Activated CD8-positive, alpha-beta memory T cell treated with anti-CD3 and anti-CD28 coated beads, Interleukin-2, amount 50 U/mL, for 1 hour (primary cell): ENCODE results near the gene CAGE1.
A peak's percentile ranks its signal among the peaks of the same experiment; 100 is the strongest.
"Not testable (repeated sequence)": the region's sequence is repeated elsewhere in the genome, so short reads cannot be mapped to it uniquely, and the experiment has no call there.

ENCODE experiments used
- DNase-seq: peaks from one replicate; pipeline ENCODE4 v3.0.0-alpha.2; 2020; ENCODE audit errors: extremely low read depth

Gene CAGE1

DNA sequence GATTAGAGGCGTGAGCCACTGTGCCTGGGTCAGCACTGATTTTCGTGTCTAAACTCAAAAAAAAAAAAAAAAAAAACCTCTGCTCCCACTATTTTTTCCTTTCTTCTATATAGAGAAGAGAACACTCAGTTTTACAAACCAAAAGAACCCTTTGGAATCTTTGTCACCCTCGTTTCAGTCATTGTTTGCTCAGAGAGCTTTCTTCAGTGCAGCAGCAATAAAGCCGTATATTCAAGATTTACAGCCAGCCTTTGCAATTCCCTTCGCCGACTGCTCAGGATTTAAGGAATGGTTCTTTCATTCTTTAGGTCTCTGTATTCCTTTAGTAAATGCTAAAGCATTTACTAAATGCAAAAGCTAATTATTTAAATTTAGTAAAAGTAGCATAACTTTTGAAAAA, 20.2 kb upstream of the CAGE1 start:
- DNase-seq: no peak

DNA sequence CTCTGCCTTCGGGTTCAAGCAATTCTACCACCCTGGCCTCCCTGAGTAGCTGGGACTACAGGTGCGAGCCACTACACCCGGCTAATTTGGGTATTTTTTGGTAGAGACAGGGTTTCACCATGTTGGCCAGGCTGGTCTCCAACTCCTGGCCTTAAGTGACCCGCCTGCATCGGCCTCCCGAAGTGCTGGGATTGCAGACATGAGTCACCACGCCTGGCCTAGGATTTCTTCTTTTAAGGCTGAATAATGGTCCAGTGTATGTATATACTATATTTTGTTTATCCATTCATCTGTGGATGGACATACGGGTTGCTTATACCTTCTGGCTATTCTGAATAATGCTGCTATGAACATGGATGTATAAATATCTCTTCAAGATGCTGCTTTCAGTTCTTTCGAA, 17.2 kb upstream of the CAGE1 start:
- DNase-seq: no peak

DNA sequence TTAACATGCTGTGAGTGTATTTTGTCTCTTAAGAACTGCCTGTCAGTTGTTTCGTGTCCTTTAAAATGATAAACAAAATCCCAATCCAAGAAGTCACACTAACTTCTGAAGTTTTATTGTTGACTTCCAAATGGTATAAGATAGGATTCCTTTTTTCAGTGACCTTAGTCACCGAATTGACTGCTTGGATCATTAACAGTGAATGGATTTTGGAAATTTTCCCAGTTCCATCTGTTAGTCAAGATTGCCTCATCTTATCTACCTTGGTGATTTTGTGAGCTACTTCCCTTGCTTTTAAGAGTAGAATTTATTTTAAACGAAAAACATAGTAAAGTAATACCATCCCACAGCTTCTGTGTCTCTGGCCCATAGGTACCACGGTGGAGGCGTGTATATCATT, 15.0 kb upstream of the CAGE1 start:
- DNase-seq: no peak

DNA sequence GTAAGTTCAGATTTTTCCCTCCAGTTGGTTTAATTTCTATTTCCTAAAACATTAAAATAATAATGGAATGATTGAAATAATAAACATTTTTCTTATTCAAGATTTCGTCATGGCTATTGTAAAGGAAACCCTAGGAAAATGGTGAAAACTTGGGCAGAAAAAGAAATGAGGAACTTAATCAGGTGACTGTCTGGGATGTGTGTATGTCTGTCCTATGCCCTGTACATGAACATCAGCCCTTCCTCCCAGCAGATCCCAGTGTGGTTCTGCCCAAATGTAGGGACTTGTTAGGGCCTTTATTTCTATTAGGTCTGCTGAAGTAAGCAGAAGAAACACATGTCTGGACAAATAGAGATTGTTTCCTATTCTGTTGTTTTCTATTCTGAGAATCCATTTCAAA, 13.2 kb upstream of the CAGE1 start:
- no peak for DNase-seq

DNA sequence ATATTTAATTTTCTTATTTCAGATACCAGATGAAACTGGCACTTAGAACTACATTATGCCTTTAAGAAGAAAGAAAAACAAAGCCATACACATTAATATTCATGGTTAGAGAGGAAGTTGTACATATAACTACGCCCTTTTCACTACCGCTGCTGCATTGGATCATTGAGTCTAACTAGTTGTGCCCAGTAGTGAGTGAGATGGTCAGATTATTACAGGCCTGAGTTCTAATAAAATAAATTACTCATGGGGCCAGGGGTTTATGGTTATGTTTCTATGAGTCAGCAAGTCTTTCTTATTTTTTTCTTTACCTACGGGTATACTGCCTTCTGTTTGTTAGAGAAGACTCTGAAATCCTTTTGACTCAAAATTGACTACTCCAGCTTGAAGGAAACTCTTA, 11.5 kb upstream of the CAGE1 start:
- DNase-seq: no peak

DNA sequence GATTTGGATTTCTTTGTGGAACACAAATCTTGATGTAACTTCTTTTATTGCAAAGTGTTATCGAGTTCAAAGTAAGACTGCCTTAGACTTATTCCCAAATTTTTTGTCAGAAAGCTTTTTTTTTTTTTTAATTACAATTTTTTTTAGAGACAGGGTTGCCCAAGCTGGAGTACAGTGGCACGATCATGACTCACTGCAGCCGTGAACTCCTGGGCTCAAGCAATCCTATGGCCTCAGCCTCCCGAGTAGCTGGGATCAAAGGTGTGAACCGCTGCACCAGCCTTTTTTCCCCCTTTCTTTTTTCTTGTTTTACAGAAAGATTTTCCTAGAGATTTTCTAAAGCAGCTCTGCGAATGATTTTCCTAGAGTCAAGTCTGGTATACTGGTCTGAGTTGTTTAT, 2.9 kb upstream of the CAGE1 start:
- no peak for DNase-seq

DNA sequence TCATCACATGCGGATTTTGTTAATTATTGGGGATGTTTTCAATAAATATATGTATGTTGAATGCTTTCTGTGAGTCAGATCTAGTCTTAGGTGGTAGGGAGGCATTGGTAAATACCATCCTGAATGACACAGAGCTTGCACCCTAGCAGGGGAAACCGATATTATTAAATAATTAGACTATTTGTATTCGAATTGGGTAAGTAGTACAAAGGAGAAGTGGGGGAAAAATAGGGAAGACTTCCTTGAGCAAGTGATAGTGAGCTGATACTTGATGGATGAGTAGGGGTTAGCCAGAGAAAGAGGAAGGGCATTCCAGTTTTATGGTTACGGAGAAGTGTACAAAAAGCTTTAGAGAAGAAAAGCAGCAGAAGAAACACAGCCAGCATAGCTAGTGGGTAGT, 1.6 kb upstream of the CAGE1 start:
- DNase-seq: no peak

DNA sequence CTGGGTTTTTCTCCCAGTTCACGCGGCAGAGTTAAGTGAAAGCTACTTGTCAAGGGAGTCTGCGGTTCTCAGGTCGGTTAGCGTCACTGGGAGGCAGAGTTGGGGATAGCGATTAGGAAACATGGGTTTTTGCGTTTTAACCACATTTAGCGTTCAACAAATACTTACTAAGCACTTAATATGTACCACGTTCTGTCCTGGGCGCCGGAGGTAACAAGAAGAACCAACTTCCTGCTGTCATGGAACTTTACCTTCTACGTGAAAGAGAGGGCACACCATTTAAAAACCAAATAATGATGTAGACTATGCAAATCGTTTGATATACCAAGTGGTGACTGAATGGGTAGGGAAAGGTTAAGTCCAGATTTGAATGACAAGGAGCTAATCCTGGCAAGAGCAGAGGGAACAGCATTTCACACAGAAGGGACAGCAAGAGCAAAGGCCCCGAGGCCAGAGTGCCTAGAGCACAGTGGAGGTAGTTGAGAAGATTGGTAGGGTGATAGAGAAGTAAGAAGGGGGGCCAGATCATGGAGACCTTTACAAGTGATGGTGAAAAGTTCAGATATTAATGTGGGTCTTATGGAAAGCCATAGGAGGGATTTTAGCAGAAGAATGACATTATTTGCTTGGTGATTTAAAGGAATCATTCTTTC, 810 bp upstream of the CAGE1 start:
- peak; percentile 38 for DNase-seq

DNA sequence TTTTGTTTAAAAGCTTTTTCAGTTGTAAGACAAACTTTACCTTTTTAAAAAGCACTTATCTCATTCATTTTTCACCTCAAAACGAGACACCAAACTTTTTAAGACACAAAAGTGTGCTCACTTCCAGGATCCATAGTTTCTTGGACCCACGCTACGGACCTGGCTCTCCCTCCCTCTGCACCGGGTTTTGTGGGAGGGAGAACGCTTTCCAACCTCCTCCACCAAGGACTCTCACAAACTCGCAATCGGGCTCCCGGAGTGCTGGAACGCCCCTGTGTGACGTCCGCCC, 436 bp downstream of the CAGE1 start:
- DNase-seq: no peak

DNA sequence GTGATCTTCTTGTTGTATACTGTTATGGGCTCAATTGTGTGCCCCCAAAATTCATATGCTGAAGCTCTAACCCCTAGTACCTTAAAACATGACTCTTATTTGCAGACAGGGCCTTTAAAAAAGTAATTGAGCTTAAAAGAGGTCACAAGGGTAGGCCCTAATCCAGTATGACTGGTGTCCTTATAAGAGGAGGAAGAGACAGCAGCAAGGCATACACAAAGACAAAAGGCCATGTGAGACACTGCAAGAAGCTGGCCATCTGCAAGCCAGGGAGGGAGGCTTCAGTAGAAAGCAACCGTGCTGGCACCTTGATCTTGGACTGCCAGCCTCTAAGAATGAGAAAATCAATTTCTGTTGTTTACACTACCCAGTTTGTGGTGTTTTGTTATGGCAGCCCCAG, 8.4 kb downstream of the CAGE1 start:
- no peak for DNase-seq

DNA sequence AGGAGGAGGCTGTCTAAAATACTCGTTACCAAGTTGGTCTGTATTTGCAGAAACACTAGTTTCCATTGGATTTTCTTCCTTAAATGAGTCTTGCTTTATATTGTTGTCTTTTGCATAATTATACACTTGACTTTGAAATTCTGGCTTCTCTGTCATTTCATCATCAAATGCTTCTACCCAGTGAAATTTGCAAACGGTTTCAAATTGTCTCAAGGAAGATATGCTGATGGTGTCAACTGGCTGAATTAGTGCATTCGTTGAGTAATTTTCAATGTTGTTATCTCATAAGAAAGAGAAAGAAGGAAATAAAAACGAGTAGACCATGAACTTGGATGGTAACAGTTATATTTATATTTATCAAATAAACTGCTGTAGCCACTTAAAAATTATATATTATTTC, 10.8 kb downstream of the CAGE1 start:
- no peak for DNase-seq

DNA sequence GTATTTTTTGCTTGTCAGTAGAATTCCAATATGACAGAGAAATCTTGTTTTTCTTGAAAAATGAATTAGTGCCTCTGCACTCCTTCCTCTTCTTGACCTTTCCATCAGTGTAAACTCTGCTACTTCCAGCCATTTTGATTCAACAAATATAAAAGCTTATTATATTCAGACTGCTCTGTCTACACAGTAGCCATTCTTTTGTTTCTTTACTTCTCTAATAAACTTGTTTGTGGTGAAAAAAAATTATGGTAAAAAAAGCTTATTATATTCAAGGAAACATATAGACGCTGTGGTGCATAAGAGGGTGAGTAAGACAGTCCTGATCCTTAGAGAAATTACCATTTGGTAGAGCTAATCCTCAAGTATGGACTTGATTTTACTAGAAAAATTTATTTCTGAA, 11.6 kb downstream of the CAGE1 start:
- no peak for DNase-seq

DNA sequence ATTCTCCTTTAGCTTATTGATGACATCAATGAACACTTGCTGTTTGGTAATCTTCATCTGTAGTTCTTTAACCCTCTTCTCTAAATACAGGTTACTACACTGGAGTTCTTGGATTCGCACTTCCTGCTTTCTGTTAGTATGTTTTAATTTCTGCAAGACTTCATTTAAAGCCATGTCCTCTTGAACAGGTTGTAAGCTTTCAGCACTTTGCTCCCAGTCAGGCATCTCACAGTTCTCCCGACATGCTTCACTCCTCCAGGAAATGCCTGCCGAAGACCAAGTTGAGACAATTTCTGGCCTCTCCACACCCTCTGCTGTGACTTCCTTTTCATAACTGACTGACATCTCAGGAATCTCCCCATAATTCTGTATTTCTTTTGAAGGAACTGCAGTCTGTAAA, 15.8 kb downstream of the CAGE1 start:
- no peak for DNase-seq

DNA sequence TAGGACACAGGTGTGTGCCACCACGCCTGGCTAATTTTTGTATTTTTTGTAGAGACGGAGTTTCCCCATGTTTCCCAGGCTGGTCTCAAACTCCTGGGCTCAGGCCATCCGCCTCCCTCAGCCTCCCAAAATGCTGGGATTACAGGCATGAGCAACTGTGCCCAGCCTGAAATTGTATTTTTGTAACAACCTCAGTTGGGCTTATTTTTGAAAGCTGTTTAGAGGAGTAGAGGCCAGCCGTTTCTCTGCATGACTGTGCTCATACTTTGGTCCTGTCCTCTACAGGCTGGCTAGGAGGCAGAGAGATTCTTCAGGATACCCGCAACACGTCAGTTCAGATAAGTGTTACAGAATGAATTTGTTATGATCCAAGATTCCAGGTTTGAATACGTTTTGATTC, 22.1 kb downstream of the CAGE1 start:
- no peak for DNase-seq

DNA sequence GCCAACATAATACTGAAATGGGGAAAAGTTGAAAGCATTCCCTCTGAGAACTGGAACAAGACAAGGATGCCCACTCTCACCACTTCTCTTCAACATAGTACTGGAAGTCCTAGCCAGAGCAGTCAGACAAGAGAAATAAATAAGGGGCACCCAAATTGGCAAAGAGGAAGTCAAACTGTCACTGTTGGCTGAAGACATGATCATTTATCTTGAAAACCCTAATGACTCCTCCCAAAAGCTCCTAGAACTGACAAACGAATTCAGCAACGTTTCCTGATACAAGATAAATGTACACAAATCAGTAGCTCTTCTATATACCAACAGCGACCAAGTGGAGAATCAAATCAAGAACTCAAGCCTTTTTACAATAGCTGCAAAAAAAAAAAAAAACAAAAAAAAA, 37.6 kb downstream of the CAGE1 start:
- not testable (repeated sequence) for DNase-seq

DNA sequence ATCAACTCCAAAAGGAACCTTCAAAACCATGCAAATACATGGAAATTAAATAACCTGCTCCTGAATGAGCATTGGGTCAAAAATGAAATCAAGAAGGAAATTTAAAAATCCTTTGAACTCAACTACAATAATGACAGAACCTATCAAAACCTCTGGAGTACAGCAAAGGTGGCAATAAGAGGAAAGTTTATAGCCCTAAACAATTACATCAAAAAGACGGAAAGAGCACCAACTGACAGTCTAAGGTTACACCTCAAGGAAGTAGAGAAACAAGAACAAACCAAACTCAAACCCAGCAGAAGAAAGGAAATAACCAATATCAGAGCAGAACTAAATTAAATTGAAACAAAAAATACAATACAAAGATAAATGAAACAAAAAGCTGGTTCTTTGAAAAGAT, 39.0 kb downstream of the CAGE1 start:
- not testable (repeated sequence) for DNase-seq

DNA sequence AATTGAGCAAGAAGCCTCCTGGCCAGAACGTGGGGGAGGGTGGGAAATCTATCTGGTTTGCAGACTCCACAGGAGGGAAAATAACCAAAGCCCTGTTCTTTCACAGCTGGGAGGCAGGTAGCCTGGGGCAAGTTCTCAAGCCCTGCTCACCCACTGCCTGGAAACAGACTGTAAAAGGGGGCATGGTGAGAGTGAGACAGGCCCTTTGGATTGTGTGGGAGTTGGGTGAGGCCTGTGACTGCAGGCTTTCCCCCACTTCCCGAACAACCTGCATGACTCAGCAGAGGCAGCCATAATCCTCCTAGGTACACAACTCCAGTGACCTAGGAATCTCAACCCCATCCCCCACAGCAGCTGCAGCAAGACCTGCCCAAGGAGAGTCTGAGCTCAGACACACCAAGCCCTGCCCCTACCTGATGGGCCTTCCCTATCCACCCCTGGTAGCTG, 42.0 kb downstream of the CAGE1 start:
- not testable (repeated sequence) for DNase-seq

DNA sequence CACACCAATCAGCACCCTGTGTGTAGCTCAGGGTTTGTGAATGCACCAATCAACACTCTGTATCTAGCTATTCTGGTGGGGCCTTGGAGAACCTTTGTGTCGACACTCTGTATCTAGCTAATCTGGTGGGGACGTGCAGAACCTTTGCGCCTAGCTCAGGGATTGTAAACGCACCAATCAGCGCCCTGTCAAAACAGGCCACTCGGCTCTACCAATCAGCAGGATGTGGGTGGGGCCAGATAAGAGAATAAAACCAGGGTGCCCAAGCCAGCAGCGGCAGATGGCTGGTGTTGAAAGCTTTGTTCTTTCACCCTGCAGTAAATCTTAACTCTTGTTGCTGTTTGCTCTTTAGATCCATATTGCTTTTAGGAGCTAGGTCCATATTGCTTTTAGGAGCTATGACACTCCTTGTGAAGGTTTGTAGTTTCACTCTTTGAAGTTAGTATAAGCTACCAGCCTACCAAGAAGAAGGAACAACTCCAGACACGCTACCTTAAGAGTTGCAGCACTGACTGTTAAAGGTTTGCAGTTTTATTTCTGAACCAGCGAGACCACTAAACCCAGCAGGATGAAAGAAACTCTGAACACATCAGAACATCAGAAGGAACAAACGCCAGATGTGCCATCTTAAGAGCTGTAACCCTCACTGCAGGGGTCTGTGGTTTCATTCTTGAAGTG, 44.6 kb downstream of the CAGE1 start:
- DNase-seq: not testable (repeated sequence)

DNA sequence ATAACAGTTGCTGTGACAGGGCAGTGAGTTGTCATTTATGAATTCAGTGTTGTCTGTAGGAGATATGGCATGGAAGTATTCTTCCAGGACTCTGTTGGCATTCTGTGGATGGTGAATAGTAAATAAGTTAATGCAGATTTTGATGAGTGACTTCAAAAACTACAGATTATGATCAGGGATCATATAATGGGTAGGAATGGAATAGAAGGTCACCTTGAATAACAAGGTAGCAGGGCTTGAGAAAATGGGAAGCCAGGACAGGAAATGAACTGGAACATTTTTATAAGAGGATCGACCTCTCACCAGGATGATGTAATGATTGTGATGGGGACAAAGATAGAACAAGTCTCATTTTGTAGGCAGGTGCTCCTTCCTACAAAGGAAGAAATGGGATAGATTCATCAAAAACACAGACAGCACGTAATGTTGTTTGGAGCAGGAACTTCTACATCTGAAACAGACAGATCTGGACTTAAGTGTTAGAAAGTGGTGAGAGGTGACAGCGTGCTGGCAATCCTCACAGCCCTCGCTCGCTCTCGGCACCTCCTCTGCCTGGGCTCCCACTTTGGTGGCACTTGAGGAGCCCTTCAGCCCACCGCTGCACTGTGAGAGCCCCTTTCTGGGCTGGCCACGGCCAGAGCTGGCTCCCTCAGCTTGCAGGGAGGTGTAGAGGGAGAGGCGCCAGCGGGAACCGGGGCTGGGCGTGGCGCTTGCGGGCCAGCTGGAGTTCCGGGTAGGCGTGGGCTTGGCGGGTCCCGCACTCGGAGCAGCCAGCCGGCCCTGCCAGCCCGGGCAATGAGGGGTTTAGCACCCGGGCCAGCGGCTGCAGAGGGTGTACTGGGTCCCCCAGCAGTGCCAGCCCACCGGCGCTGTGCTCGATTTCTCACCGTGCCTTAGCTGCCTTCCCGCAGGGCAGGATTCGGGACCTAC, 45.7 kb downstream of the CAGE1 start:
- no peak for DNase-seq

DNA sequence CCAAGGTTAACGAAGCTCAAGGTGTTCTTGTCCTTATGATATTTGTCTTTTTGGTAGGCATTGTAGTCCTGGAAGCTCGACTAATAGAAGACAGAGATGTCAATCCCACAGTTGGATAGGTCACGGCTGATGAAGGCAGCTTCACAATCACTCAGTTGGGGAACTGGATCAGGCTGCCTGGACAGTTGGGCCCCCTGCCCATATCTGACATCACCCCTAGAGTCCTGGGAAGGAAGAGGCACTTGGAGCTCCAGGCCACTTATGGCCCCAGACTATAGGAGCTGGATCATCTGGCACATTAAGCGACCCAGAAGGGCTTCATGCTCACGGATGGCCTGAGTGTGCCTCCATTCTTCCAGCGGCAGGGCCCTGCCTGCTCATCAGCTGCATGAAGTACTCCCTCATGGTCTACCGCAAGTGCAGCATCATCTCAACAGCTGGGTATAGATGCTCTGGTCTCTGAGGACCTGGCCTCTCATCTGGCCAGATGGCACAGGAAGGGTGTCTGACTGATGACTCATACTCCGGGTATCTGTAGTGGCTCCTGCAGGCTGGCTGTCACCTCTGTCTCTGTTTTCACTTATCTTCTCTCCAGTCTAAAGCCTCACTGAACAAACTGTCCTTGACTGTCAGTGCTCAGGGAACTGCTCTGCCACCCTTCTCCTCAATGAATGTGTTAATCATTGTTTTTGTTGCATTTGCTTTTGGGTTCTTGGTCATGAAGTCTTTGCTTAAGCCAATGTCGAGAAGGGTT, 47.4 kb downstream of the CAGE1 start:
- DNase-seq: no peak

DNA sequence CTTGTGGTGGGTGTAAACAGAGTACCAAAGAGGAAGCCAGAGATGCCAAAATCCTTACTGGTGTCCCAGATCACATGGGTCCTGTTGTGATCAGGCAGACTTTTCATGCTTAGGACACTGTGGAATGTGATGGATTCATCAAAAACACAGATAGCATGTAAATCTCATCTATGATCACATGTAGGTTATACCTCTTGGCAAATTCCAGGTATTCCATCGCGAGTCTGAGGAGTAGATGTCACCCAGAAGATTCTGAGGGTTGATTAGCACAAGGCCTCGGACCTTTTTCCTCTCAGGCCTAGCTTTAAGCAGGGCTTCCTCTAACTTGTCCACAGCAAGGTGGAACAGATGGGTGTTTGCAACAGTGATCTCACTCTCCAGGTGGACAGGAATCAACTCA, 48.3 kb downstream of the CAGE1 start:
- no peak for DNase-seq
